Measurements from ENCODE around the gene ADGRA1.

ADGRA1 gene

GRCh38 chr10:133176546-133176945, 88.8 kb downstream of the ADGRA1 start:
- no peaks in the 10 kb centered on the region for H3K27me3 ChIP-seq (ENCODE audit: insufficient read depth, low read length, poor library complexity)
- no peak for ATAC-seq (ENCODE audit: insufficient read depth, low read depth)
- H3K4me1 ChIP-seq (ENCODE audit: insufficient read depth, low read length), result no peaks in the 10 kb centered on the region

GRCh38 chr10:133177380-133178157, 89.8 kb downstream of the ADGRA1 start:
- no peaks in the 10 kb centered on the region for H3K27me3 ChIP-seq (ENCODE audit: insufficient read depth, low read length, poor library complexity)
- no peaks in the 10 kb centered on the region for H3K79me2 ChIP-seq (ENCODE audit: insufficient read depth, low read length)
- TF ChIP-seq CTCF (IDR thresholded peaks at IDR 0.05; ENCODE audit: borderline replicate concordance, extremely low read depth, low read length, poor library complexity, severe bottlenecking) (no peak), EZH2 (IDR thresholded peaks at IDR 0.05; ENCODE audit: borderline replicate concordance, low read depth, low read length, severe bottlenecking) (no peak)
- no peak overlapping the region for H3K4me2 ChIP-seq (ENCODE audit: insufficient read depth, low read length)
- H3K9me3 ChIP-seq (ENCODE audit: insufficient read depth, low read length, severe bottlenecking), result peaks cover 10% of the 10 kb centered on the region
- no peaks in the 10 kb centered on the region for H3K36me3 ChIP-seq (ENCODE audit: insufficient read depth, low read length)
- H3K9ac ChIP-seq (ENCODE audit: low read depth, low read length), result no peak overlapping the region
- H4K20me1 ChIP-seq (ENCODE audit: insufficient read depth, low read length), result no peaks in the 10 kb centered on the region
- ATAC-seq (ENCODE audit: insufficient read depth, low read depth) (no peak), DNase-seq (no peak)
- no peak overlapping the region for H2AFZ ChIP-seq (ENCODE audit: low read depth, low read length)
- no peaks in the 10 kb centered on the region for H3K4me1 ChIP-seq (ENCODE audit: insufficient read depth, low read length)
- no peak overlapping the region for H3K4me3 ChIP-seq (ENCODE audit: low read depth in 1 of 2, low read length in 2 of 2)
- H3K27ac ChIP-seq (ENCODE audit: low read length), result no peak overlapping the region

More at GRCh38 chr10:133176546-133176945, 88.8 kb downstream of the ADGRA1 start:
- Histone ChIP-seq H3K36me3 (ENCODE audit: insufficient read depth, low read length) (no peaks in the 10 kb centered on the region), H3K27ac (ENCODE audit: low read length) (no peak overlapping the region), H3K4me3 (ENCODE audit: low read depth in 1 of 2, low read length in 2 of 2) (no peak overlapping the region), H2AFZ (ENCODE audit: low read depth, low read length) (no peak overlapping the region), H3K9me3 (ENCODE audit: insufficient read depth, low read length, severe bottlenecking) (peaks cover 10% of the 10 kb centered on the region), H4K20me1 (ENCODE audit: insufficient read depth, low read length) (no peaks in the 10 kb centered on the region), H3K9ac (ENCODE audit: low read depth, low read length) (no peak overlapping the region), H3K79me2 (ENCODE audit: insufficient read depth, low read length) (no peaks in the 10 kb centered on the region), H3K4me2 (ENCODE audit: insufficient read depth, low read length) (no peak overlapping the region)
- TF ChIP-seq CTCF (IDR thresholded peaks at IDR 0.05; ENCODE audit: borderline replicate concordance, extremely low read depth, low read length, poor library complexity, severe bottlenecking), result no peak
- TF ChIP-seq EZH2 (IDR thresholded peaks at IDR 0.05; ENCODE audit: borderline replicate concordance, low read depth, low read length, severe bottlenecking), result no peak
- no peak for DNase-seq

- H3K4me2 ChIP-seq (ENCODE audit: insufficient read depth, low read length), result no peak overlapping the region
- H3K4me3 ChIP-seq (ENCODE audit: low read depth in 1 of 2, low read length in 2 of 2), result no peak overlapping the region
- H3K79me2 ChIP-seq (ENCODE audit: insufficient read depth, low read length), result no peaks in the 10 kb centered on the region
- H4K20me1 ChIP-seq (ENCODE audit: insufficient read depth, low read length), result no peaks in the 10 kb centered on the region
- H3K27ac ChIP-seq (ENCODE audit: low read length), result no peak overlapping the region
- H3K9ac ChIP-seq (ENCODE audit: low read depth, low read length), result no peak overlapping the region
- no peaks in the 10 kb centered on the region for H3K36me3 ChIP-seq (ENCODE audit: insufficient read depth, low read length)
- ATAC-seq (ENCODE audit: insufficient read depth, low read depth), result no peak
- no peaks in the 10 kb centered on the region for H3K27me3 ChIP-seq (ENCODE audit: insufficient read depth, low read length, poor library complexity)
- no peak overlapping the region for H2AFZ ChIP-seq (ENCODE audit: low read depth, low read length)
- TF ChIP-seq EZH2 (IDR thresholded peaks at IDR 0.05; ENCODE audit: borderline replicate concordance, low read depth, low read length, severe bottlenecking), result no peak
- no peak for TF ChIP-seq CTCF (IDR thresholded peaks at IDR 0.05; ENCODE audit: borderline replicate concordance, extremely low read depth, low read length, poor library complexity, severe bottlenecking)
- no peak for DNase-seq
- H3K9me3 ChIP-seq (ENCODE audit: insufficient read depth, low read length, severe bottlenecking), result peaks cover 10% of the 10 kb centered on the region
- H3K4me1 ChIP-seq (ENCODE audit: insufficient read depth, low read length), result no peaks in the 10 kb centered on the region
Measured at GRCh38 chr10:133178357-133179127, 90.8 kb downstream of the ADGRA1 start.

Data from DND-41 (cell line).